GM13977 (cell line): ENCODE data around the gene SKAP1.
A peak's percentile ranks its signal among the peaks of the same experiment; 100 is the strongest.

Experiments
- DNase-seq: peaks from one replicate; pipeline ENCODE4 v3.0.0; 2012; ENCODE audit warnings: low spot score
- in situ Hi-C: fragments of 300-500 bp; cut with MboI; formaldehyde crosslinking; loops from one replicate; pipeline ENCODE4 v1.12.0; 2022; ENCODE audit warnings: low sequenced_read_pairs, low pct_unique_long_range_greater_than_20kb, mixed read lengths, inconsistent platforms; ENCODE audit not compliant: unreplicated experiment
- TF ChIP-seq, protein P1 (sequence below): IDR thresholded peaks from 2 replicates; pipeline ENCODE4 v1.5.1; 2012; ENCODE audit warnings: mild to moderate bottlenecking, control low read depth; ENCODE audit not compliant: insufficient read depth; ENCODE audit errors: extremely low read depth, missing control alignments

SKAP1 gene

DNA sequence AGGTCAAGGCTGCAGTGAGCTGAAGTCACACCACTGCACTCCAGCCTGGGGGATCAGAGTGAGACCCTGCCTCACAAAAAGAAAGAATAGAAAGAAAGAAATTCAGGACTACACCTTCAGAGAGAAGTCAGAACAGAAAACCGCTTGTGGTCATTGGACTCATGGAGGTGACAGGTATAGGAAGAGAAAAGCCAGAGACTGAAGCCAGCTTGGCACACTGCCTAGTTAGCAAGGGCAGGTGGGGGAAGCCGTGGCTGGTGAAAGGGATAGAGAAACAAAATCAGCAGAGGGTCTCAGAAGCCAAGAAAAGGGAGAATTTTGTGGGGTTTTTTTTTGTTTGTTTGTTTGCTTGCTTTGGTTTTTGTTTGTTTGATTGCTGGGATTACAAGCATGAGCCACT is 32.9 kb upstream of the SKAP1 start:
- no peak for DNase-seq
- in situ Hi-C loops, result no loop called here
- TF ChIP-seq, protein P1, sequence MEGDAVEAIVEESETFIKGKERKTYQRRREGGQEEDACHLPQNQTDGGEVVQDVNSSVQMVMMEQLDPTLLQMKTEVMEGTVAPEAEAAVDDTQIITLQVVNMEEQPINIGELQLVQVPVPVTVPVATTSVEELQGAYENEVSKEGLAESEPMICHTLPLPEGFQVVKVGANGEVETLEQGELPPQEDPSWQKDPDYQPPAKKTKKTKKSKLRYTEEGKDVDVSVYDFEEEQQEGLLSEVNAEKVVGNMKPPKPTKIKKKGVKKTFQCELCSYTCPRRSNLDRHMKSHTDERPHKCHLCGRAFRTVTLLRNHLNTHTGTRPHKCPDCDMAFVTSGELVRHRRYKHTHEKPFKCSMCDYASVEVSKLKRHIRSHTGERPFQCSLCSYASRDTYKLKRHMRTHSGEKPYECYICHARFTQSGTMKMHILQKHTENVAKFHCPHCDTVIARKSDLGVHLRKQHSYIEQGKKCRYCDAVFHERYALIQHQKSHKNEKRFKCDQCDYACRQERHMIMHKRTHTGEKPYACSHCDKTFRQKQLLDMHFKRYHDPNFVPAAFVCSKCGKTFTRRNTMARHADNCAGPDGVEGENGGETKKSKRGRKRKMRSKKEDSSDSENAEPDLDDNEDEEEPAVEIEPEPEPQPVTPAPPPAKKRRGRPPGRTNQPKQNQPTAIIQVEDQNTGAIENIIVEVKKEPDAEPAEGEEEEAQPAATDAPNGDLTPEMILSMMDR, result no peak

DNA sequence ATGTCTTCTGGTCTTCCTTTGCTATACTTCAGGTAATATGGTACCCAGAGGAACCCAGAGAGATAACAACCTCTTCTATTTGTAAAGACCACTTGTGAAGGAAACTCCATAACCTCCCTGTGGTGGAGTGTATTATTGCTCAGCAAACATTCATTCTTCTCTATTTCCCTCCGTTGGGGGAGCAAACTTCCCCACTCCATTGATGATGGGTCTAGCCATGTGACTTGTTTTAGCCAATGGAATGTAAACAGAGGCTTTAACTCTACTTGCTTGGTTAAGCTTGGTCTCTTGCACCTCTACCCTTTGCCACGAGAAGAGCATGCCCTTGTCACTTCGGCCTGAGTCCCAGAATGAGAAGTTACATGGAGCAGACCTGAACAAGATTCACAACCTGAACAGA is 30.0 kb upstream of the SKAP1 start:
- no peak for DNase-seq
- TF ChIP-seq, protein P1, result no peak
- in situ Hi-C loops, result no loop called here

DNA sequence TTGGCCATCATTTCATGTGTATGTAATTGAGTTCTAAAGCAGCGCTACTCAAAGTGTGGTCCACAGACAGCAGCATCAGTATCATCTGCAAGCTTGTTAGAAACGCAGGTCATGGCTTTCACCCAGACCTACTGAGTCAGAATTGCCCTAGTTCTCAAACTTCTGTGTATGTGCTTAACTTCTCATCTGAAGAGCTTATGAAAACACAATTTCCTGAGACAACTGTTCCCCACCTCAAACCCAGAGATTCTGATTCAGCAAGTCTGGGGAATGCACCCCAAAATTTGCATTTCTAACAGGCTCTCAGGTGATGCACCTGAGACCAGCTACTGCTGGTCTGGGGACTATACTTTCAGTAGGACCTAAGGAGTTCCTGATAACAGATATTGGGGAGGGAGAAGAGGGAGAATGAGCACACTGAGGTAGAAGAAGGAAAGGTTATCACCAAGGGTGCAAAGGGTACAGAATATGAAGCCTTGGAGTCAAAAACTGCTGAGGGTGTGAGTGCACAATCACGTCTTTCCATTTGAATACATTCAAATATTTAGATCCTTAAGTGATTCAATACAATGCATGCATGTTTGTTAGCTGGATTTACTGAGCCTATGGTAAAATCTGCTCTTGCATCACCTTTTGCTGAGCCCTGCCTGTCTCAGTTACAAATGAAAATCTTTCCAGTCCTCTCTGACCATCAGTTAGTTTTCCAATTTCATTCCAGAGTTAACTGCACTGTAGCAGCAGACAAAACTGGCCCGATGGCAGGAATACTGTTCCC is 29.2 kb upstream of the SKAP1 start:
- TF ChIP-seq, protein P1, result no peak
- in situ Hi-C loops, result no loop called here
- DNase-seq, result no peak

DNA sequence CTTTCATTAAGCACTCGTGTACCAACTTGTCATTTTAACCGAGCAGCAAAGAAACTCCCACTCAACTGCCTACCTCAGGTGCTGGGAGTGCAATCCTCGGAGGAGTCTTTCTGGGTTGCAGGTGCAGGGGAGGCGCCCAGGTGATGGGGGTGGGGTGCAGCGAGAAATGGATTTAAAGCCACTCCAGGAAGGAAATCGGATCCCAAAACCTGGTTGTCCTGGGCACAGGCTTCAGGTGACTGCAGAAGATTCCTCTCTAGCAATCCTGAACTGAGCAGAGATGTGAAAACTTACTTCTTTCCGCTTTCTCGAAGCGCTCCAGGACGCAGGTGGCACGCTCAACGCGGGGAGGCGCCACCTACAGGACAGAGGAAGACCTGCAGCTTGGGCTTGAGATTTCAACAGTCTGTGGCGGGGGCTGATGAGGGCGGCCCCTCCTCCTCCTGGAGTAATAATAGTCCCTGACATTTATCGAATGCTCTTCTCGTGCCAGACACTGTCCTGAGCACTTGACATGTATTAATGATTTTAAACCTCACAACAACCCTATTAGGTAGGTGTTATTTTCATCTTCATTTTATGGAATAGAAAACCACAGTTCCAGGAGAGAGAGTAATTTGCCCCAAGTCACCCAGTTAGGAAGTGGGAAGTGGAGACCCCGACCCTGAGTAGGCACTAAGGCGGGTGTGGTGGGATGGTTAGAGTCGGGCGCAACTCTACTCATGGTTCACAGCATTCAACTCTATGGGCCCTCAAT is 27.2 kb upstream of the SKAP1 start:
- TF ChIP-seq, protein P1, result peak; percentile 97
- peak; percentile 53 for DNase-seq
- in situ Hi-C loops, result no loop called here

DNA sequence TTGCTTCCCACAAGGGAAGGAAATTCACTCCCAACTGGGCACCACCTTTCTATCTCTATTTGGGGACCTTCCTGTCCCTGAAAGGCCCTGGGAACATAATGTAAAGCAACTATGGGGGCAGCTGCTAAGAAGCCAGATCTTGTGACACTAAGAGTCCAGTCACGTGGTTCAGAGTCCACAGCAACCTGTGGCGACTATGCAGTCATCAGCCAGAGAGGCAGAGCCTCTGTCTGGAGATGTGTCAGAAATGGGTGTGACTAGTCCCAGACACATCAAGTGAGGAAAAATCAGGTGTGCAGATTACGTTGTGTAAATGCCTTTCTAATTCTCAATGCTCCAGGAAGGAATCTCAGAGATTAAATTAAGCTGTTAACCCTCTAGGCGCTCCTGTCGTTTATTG is 26.6 kb upstream of the SKAP1 start:
- TF ChIP-seq, protein P1, result no peak
- in situ Hi-C loops, result no loop called here
- DNase-seq, result no peak

DNA sequence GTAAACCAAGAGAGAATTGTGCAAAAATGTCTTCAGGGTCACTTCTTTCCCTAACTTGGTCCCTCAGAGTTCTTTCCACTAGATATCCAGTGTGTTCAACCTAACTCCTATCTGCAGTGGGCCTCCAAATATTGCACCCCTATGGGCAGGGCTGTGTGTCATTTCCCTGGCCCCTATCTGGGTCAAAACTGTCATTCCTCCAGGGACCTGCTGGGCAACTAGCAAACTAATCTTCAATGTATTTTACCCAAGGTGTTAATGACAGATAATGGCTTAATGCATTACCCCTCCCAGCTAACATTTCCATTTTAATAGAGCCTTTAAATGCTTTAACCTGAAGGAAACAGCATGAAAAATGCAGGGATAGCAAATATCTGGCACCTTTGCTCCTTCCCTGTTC is 25.8 kb upstream of the SKAP1 start:
- DNase-seq, result no peak
- in situ Hi-C loops, result no loop called here
- TF ChIP-seq, protein P1, result no peak
